GM19438 (cell line): ENCODE results near the gene ANXA7.
"Not testable (repeated sequence)": the region's sequence is repeated elsewhere in the genome, so short reads cannot be mapped to it uniquely, and the experiment has no call there.

Experiments
- ATAC-seq: cut with Tn5 transposase; IDR thresholded peaks from one replicate; pipeline ENCODE4 v1.9.1; 2021; ENCODE audit warnings: low read depth; ENCODE audit not compliant: unreplicated experiment

ANXA7 gene

DNA sequence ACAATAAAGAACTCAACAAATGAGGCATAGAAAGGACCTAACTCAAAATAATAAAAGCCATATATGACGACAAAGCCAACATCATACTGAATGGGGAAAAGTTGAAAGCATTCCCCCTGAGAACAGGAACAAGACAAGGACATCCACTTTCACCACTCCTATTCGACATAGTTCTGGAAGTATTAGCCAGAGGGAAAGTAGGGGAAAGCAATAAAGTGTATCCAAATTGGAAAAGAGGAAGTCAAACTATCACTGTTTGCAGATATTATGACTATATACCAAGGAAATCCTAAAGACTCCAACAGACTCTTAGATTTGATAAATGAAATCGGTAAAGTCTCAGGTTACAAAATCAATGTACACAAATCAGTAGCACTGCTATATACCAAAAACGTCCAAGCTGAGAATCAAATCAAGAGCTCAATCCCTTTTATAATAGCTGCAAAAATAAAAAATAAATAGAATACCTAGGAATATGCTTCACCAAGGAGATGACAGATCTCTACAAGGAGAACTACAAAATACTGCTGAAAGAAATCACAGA lies 4.8 kb downstream of the ANXA7 start:
- ATAC-seq = no peak

DNA sequence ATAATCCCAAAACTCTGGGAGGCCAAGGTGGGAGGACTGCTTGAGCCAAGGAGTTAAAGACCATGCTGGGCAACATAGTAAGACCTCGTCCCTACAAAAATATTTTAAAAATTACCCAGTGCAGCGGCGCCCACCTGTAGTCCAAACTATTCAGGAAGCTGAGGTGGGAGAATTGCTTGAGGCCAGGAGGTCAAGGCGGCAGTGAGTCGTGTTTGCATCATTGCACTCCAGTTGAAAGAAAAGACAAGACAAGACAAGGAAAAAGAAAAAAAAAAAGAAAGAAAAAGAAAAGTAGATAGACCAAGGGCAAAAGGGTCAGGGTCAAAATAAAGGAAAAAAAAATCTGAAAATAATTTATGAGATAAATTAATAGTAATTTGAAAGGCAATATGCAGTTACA lies 5.8 kb downstream of the ANXA7 start:
- ATAC-seq = no peak

DNA sequence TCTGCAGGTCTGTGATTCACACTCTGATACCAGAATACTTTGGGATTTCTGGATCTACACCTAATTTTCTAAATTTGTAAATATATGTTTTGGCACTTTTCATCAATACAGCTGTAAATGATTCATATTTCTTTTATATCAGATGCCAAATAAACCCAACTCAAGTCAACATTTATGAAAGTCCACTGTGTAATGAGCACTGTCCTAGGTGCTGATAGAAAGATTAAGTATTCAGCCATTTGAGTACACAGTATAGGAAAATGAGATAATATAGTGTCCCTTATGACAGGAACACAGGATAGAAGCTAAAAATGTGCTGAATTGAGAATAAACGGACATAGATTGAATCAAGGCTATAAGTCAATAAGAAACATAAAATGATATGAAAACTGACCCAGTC lies 6.4 kb downstream of the ANXA7 start:
- no peak for ATAC-seq

DNA sequence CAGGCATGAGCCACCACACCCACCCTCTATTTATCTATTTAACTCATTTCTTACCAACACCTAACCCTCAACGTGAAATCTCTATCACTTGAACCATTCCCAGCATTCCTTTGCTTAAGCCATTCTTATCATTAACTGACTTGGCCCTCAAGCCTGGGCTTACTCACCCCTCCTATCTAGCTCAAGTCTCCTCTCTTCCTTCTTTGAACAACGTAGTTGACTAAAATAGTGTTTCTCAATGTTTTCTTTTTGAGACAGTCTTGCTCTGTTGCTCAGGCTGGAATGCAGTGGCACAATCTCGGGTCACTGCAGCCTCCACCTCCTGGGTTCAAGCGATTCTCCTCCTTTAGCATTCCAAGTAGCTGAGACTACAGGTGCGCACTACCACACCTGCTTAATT lies 7.0 kb downstream of the ANXA7 start:
- no peak for ATAC-seq

DNA sequence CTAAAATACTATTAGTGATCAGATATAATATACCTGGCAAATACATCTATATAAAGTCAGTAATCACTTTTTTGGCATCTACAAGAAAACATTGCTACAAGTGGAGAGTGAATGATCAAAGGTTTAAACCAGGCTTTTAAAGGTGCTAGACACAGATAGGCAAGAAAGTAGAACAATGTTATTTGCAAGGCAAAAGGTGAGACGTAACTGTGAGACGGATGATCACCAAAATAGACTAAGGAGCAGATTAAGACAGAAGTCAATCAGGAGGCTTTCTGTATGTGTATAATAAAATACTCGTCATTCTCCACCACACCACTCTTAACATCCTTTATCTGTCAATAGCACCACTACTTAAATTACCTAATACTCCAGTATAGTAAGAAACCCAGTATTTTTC lies 8.3 kb downstream of the ANXA7 start:
- no peak for ATAC-seq

DNA sequence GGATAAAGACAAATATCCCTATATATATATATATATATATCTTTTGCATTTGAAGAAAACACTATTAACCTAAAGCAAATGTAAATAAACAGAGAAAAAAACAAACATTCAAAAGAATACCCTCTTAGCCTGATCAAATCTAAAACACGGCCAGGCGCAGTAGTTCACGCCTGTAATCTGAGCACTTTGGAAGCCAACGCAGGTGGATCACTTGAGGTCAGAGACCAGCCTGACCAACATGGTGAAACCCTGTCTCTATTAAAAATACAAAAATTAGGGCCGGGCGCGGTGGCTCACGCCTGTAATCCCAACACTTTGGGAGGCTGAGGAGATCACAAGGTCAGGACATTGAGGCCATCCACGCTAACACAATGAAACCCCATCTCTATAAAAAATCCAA lies 9.2 kb downstream of the ANXA7 start:
- ATAC-seq = no peak

DNA sequence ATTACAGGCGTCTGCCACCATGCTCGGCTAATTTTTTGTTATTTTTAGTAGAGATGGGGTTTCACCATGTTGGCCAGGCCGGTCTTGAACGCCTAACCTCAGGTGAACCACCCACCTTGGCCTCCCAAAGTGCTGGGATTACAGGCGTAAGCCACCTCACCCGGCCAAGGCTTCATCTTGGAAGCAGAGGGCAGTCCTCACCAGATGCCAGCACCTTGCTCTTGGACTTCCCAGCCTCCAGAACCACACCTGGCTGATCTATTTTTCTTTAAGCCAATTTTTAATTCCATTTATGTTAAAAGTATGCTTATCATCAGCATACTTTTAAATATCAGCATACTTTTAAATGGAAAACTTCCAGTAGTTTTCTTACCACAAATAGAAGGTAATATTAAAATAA lies 12.2 kb downstream of the ANXA7 start:
- no peak for ATAC-seq

DNA sequence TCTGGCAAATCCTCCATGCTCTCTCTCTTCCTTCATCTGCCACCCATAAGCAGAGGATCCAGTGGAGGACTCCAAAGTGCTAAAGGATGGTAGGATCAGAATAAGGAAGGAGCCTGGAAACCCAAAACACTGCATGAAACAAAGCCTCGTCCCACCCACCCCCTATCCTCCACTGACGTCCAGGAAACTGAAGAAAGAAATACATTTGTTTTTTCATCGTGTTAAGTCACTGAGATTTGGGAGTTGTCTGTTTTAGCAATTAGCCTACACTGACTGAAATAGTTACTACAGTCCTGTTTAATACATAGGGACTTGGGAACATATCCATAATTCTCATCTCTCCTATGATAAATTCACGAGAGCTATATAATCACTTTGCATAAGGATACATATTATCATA lies 14.8 kb downstream of the ANXA7 start:
- ATAC-seq = no peak

DNA sequence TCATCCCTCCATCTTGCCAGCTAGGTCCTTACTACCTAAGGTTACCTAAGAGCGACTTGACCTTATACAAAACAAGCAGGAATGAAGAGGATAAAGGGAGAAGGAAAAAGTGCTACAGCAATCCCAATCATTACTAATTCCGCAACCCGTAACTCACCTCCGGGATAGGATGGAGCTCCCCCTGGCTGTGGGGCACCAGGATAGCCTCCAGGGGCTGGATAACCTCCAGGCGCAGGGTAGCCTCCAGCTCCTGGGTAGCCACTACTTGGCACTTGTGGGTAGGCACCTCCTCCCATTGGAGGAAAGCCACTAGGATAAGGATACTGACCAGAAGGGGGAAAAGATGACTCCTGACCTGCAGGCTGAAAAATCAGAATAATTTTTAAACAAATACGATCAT lies 15.8 kb downstream of the ANXA7 start:
- ATAC-seq = no peak

DNA sequence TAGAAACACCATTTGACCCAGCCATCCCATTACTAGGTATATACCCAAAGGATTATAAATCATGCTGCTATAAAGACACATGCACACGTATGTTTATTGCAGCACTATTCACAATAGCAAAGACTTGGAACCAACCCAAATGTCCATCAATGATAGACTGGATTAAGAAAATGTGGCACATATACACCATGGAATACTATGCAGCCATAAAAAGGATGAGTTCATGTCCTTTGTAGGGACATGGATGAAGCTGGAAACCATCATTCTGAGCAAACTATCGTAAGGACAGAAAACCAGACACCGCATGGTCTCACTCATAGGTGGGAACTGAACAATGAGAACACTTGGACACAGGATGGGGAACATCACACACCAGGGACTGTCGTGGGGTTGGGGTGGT lies 19.5 kb downstream of the ANXA7 start:
- not testable (repeated sequence) for ATAC-seq

DNA sequence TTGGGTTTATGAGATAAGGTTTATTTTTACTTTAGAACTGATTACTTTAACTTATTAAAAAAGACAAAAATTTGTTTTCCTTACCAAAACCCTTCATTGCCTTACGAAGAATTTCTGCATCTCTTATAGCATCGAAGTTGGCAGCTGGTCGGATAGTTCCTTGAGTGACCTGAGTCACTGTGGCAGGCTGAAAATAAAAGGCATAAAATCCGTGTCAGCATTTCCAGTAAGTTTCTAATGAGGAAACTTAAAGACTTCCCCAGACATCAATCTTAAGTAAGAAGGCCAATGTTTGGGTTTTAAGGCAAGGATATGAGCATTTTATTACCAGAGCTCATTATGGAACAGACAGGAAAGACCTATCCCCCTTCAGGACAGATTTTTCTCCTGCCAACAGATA lies 25.6 kb downstream of the ANXA7 start:
- no peak for ATAC-seq

DNA sequence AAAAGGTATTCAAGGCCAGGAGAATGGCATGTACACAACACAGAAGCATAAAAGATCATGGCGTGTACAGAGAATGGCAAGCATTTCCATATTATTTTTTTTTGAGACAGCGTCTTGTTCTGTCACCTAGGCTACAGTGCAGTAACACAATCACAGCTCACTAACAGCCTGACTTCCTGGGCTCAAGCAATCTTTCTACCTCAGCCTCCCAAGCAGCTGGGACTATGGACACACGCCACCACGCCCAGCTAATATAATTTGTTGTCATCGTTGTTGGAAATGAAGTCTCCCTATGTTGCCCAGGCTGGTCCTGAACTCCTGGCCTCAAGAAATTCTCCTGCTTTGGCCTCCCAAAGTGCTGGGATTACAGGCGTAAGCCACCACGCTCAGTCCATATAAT lies 27.3 kb downstream of the ANXA7 start:
- ATAC-seq = no peak

DNA sequence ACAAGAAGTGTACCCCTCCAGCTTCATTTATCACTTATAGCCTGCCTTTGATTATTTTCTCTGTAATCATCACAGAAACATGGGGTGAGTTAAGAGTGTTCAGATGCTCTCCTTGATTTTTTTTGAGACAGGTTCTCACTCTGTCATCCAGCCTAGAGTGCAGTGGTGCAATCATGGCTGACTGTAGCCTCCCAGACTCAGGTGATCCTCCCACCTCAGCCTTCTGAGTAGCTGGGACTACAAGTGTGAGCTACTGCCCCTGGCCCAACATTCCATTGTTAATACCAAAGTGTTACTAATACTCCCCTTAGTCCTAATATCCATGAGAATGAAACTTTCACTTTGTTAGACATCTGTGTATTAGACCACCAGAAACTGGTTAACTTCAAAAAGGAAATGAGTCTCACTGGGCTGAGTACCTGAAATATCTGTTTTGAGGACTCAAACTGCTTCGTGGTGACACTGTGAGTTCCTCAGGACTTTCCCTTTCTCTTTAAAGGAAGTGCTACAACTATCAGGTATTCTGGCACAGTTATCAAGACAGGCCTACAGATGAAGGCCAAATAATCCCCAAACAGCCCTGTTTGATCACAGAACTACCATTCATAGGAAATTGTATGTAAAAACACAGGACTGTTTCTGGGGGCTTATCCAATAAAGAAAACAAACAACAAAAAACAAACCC lies 34.7 kb downstream of the ANXA7 start:
- ATAC-seq = no peak

DNA sequence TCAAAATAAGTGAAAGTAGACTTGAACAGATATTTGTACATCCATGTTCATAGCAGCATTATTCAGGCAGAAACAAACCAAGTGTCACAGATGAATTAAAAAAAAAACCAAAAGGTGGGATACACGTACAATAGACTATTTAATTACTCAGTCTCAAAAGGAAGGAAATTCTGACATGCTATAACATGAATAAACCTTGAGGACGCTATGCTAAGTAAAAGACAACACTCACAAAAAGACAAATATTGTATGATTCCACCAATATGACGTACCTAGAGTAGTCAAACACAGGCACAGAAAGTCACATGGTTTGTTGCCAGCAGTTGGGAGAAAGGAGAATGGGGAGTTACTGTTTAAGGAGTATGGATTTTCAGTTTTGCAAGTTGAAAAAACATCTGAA lies 37.2 kb downstream of the ANXA7 start:
- no peak for ATAC-seq

DNA sequence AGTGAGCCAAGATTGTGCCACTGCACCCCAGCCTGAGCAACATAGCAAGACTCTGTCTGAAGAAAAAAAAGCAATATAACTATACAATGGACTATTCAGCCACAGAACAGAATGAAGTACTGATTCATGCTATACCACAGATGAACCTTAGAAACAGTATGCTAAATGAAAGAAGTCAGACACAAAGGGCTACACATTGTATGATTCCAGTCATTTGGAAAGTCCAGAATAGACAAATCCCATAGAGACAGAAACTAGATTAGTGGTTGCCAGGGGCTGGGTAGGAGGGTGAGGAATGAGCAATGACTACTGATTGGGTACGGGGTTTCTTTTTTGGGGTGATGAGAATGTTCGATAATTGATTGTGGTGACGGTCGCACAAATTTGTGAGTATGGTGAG lies 45.6 kb downstream of the ANXA7 start:
- no peak for ATAC-seq

DNA sequence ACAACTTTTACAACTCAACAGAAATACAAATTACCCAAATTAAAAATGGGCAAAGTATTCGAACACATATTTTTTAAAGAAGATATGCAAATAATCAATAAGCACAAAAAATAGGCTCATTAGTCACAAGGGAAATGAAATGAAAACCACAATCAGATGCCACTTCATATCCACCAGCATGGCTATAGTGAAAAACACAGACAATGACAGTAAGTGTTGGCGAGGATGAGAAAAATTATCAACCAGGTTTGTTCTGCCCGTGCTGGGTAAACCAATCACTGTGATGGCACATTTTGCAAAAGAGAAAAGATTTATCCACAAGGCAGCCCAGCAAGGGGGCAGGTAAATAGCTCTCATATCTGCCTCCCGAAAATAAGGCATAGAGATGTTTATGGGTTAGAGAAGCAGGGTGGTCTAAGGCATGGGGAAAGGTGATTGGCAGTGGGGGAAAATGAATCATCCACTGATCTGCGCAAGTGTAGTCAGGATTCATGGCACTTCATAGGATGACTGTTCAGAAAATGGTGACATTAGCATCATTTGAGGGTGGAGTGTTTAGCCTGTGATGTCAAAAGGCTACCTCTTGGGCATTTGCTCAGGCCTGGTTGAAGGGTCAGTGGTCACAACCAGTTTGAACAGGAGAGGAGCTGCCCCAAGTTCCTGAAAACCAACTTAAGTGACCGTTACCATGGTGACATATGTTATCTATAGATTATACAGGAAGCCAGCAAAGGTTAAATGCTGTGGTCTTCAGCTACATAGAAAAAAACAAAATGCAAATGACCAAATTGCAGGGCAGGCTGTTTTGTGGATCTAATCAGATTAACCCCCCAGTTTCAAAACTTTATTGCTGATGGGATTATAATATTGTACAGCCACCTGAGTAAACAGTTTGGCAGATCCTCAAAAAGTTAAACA lies 47.2 kb downstream of the ANXA7 start:
- no peak for ATAC-seq

DNA sequence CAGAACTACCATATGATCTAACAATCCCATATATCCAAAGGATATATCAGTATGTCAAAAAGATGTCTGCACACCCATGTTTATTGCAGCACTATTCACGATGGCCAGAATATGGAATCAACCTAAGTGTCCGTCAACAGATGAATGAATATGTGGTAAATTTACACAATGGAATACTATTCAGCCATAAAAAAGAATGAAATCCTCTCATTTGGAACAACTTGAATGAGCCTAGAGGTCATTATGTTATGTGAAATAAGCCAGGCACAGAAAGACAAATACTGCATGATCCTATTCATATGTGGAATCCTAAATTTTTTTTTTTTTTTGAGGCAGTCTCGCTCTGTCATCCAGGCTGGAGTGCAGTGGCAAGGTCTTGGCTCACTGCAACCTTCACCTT lies 48.9 kb downstream of the ANXA7 start:
- ATAC-seq = no peak

DNA sequence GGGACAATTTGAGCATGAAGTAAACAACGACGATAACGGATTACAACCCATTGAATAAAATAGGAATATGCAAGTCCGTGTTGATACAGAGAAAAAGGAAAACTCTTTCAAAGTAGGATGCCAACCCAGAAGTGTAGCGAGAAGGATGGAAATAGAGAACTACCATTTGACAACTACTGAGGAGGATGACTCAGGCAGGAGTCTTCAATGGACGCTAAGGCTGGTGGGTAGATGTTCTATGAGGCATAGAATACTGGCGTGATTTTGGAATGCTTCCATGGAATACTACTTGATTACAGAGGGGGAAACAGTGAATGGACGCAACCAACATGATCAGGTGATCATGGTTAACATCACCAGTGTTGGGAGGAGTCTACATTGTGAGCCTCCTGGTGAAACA lies 54.4 kb downstream of the ANXA7 start:
- ATAC-seq = no peak

DNA sequence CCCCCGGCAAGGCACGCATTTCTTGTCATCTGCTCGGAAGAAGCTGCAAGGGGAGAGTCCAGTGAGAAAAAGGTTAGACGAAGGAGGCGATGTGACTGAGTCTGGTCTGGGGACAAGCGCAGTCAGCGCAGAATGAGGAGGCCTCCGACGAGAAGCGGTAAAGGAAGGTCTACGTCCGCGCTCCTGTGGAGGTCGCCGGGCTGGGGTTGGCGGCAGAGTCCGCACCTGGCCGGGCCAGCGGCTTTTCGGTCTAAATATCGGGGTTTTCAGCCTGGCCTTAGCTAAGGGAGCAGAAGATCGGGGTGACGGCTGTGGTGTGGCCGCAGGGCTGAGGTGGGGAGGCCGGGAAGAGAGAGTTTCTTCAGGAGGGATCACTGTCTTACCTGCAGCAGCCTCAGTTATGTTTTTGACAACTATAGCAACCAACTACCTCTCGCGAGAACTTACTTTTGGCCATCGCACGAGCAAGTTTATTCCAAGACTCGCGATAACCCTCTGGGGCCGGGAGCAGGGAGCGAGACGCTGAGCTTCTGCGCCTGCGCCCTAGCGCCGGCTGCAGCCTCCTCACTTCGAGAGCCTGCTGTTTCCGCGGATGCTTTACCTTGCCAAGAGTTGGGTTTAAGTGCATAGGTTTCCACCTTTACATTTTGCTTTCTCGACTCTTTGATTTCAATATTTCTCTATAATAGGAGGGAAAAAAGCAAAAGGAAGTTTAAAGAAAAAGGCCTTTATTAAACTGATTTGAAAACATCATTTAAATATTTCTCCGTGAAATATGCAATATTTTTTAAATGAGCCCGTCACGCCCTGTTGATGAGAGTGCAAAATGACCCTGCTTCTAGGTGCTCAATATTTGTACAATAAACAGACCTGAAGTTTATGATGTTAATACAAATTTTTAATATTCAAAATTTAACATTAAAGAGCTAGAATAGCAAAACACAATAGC lies 55.3 kb downstream of the ANXA7 start, which contains the start of gene CFAP70:
Gene CFAP70, minus strand, starts transcription at position 534 of the 949 bp plus-strand sequence. CDS start 4,068 bp downstream, outside the sequence.
- peak; percentile 79 for ATAC-seq

DNA sequence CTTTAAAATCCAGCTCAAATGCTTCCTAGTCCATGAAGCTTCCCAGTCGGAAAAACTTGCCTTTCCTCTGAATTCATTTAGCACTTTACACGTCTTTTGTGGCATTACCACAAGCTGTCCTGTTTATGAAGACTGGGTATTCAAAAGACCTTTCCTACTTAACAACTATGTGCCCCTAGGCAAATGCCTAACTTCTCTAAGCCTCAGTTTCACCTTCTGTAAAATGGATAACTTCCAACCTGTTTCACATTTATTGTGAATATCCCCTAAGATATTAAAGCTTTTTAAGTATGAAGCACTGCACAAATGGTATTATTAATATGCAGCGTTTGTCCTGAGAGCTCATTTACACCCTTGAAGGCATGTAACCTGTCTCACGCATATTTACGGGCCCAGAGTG lies 56.0 kb downstream of the ANXA7 start:
- ATAC-seq = no peak

DNA sequence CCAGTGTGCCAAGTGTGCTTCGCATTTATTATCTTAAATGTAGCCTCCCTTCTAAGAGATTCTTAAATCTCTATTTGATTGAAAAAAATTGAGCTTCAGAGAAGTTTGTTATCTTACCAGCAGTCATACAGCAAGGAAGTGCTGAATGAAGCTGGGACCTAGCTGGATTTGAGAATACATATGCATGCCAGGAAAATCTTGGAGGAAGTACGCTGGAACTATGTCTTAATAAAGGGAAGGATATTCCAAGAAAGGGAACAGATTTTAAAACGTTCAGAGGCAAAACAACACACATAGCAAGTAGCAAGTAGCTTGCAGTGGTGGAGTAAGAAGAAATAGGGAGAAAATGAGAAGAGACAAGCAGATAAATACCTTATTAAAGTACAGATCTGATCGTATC lies 56.7 kb downstream of the ANXA7 start:
- ATAC-seq = no peak
